Epithelial cell of proximal tubule (primary cell): ENCODE data around the gene TMEM125. TPM values are rescaled to one million over a fixed set of nuclear protein-coding genes. Genes with fewer than 3 reads are reported as not detected.

Experiments
- DNase-seq: peaks from one replicate; pipeline ENCODE4 v3.0.0-alpha.2; 2011; ENCODE audit warnings: low read depth
- H3K4me3 ChIP-seq: 2 replicates; pipeline ENCODE4 v1.5.1; 2011; ENCODE audit warnings: low read depth, mild to moderate bottlenecking, low read length
- CTCF ChIP-seq: conservative IDR thresholded peaks from 2 replicates; pipeline ENCODE4 v1.5.1; 2012; ENCODE audit warnings: low read depth, mild to moderate bottlenecking, low read length
- total RNA-seq: library from RNA; depleted of rRNA; stranded (reverse); fragments of >200 nt; gene quantifications from 2 replicates; pipeline ENCODE4 v1.2.3, GENCODE V29; 2015

The TMEM125 gene
- 4.9 and 7.0 TPM in 2 replicates for total RNA-seq

GRCh38 chr1:43269627-43270375 is at the start of gene TMEM125:
TMEM125 (plus strand) TSS chr1:43269983; CDS start chr1:43272723, 2,740 bp downstream.
- DNase-seq = no peak
- H3K4me3 ChIP-seq = peak within 1 kb of the TSS; percentile 12
- no peak for TF ChIP-seq CTCF

- DNase-seq = no peak
- TF ChIP-seq CTCF = no peak
- no peak overlapping the region for H3K4me3 ChIP-seq
Measured at GRCh38 chr1:43220905-43221778, 48.6 kb upstream of the TMEM125 start.

DNA sequence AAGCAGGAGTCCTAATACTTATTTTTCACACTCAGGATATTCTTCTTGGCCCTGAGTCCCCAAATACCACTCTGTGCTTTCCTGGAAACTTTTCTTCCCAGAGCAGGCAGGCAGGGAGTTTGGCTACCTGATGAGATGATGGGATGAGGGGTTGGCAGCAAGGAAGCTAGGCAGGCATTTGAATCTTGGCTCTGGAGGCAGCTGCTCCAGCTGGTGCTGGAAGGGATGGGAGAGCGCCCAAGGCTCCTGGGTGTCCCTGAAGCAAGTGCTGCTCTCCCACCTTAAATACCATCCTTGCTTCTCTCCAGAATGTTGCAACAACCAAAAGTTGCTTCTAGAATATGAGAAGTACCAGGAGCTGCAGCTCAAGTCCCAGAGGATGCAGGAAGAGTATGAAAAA is 48.0 kb upstream of the TMEM125 start:
- no peak for DNase-seq
- H3K4me3 ChIP-seq = no peak overlapping the region
- no peak for TF ChIP-seq CTCF

DNA sequence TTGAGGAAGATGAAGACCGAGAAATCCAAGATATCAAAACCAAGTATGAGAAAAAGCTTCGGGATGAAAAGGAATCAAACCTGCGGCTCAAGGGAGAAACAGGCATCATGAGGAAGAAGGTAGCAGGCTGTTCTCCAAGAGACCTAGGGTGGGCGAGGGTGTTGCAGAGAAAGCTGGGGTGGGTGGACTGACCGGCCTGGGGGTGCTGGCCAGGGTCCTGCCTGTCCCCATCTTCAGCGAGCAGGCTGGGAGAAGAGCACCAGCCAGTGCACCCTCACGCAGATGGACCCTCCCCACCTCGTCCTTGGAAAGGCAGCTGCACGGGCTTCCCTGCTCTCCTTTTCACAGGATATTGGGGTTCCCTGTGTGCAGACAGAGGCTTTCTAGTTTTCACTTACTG is 46.9 kb upstream of the TMEM125 start:
- H3K4me3 ChIP-seq = no peak overlapping the region
- TF ChIP-seq CTCF = no peak
- DNase-seq = no peak

DNA sequence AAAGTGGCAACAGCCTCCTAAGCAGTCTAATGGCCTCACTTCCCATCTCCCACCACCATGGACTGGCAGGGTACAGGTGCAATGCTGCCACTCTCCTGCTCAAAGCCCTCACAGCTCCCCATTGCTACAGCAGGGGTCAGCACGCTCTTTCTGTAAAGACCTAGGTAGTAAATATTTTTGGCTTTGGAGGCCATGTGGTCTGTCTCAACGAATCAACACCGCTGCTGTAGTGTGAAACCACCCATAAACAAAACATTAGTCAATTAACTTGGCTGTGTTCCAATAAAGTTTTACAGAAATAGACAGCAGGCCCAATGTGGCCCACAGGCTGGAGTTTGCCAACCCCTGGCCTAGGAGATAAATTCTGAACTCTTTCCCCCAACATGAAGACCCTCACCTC is 44.6 kb upstream of the TMEM125 start:
- DNase-seq = no peak
- H3K4me3 ChIP-seq = no peak overlapping the region
- TF ChIP-seq CTCF = peak; percentile 22

DNA sequence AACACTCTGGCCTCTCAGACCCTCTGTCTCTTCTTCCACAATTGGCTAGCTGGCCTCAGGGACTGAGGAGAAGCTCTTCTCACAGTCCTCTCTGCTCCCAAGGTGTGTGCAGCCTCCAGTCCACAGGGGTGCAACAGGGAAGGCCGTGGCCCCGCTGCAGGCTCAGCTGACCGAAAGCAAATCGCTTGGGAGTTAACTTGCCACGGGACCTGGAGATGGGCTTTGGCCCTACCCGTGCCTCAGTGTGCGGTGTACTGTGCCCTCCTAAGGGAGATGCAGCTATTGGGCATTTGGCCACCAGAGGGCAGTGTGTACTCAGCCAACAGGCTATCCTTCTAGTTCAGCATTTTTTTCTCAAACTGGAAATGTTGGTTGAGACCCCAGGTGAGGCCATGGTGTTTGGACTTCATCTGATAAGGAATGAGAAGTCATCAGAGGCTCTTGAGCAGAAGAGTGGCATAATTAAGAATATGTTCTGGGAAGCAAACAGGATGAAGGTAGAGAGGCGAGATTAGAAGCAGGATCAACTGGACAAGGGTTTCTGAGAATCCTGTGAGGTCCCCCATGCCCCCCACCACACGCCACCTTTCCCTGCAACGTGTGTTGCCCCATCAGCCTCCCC is 42.5 kb upstream of the TMEM125 start:
- peak; percentile 96 for TF ChIP-seq CTCF
- no peak overlapping the region for H3K4me3 ChIP-seq
- DNase-seq = no peak
